Left lung (tissue), 10 donors: Measurements from ENCODE around the gene ZNF117. TPM values are rescaled to one million over a fixed set of nuclear protein-coding genes. Genes with fewer than 3 reads are reported as not detected.
A peak's percentile ranks its signal among the peaks of the same experiment; 100 is the strongest.
"Not testable (repeated sequence)": the region's sequence is repeated elsewhere in the genome, so short reads cannot be mapped to it uniquely, and the experiment has no call there.

ENCODE experiments used
- ATAC-seq: fragments of 200-7000 bp; cut with Tn5 transposase; one replicate; pipeline ENCODE4 v1.9.1; 2020; ENCODE audit warnings: moderate library complexity
- DNase-seq, 4 donors: peaks; one replicate each; pipeline ENCODE4 v3.0.0-alpha.2; 2013 to 2020
- H3K27ac ChIP-seq, 2 donors: fragments of 200-600 bp; sonication (generic) in 1 of 2; one replicate each; pipeline versions ENCODE4 v1.5.0 to v1.8.0; 2020 to 2021
- H3K27me3 ChIP-seq, 2 donors: fragments of 200-600 bp; sonication (generic) in 1 of 2; one replicate each; pipeline versions ENCODE4 v1.5.0 to v1.8.0; 2020 to 2021
- H3K36me3 ChIP-seq, 2 donors: fragments of 200-600 bp; sonication (generic) in 1 of 2; one replicate each; pipeline versions ENCODE4 v1.5.0 to v1.8.0; 2020 to 2021
- H3K4me1 ChIP-seq, 2 donors: fragments of 200-600 bp; one replicate each; pipeline ENCODE4 v1.8.0; 2021
- H3K4me3 ChIP-seq, 2 donors: fragments of 200-600 bp; sonication (generic) in 1 of 2; one replicate each; pipeline versions ENCODE4 v1.5.0 to v1.8.0; 2020 to 2021; ENCODE audit warnings: mild to moderate bottlenecking in 1 of 2
- H3K9me3 ChIP-seq, 2 donors: fragments of 200-600 bp; sonication (generic) in 1 of 2; one replicate each; pipeline versions ENCODE4 v1.5.0 to v1.8.0; 2020 to 2021
- CTCF ChIP-seq, 2 donors: fragments of 200-600 bp; sonication (generic) in 1 of 2; IDR thresholded peaks; one replicate each; pipeline versions ENCODE4 v1.5.0 to v1.8.0; 2021; ENCODE audit warnings: antibody characterized with exemption in 2 of 2
- intact Hi-C, 2 donors: fragments of 100-400 bp; cut with DNase I; formaldehyde crosslinking; loops; one replicate each; pipeline versions ENCODE4 v1.11.2 to v1.14.2; 2022
- polyA plus RNA-seq, 6 donors: library from polyadenylated mRNA; unstranded; fragments of 120-200 nt; gene quantifications; one replicate each; pipeline ENCODE4 v1.2.1, GENCODE V29; 2013; ENCODE audit not compliant: insufficient read length in 6 of 6
- total RNA-seq, 2 donors: library from RNA; stranded (reverse); fragmentation: NEBNext Ultra II Directional; extraction: Animal tissue kit (Norgen Biotek cat#: 25700); gene quantifications; one replicate each; pipeline ENCODE4 v1.2.1, GENCODE V29; 2021
- donor health status: DM: no; HTN: yes; CAD: no.
- donor health status: DM: no; HTN: no; CAD: no.

Gene ZNF117
- total and polyA plus RNA-seq, 8 donors, result 13.3 to 78.6 (median 62.6) TPM

DNA sequence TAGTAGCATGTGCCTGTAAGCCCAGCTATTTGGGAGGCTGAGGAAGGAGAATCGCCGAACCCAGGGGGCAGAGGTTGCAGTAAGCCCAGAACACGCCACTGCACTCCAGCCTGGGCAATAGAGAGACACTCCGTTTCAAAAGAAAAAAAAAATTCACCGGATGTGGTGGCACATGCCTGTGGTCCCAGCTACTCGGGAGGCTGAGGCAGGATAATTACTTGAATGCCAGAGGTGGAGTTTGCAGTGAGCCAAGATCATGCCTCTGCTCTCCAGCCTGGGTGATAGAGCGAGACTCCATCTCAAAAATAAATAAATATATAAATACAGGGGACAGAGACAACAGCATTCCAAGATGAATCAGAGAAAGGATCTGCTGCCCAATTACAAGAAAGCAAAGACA, 19.0 kb upstream of the ZNF117 start:
- H3K27me3 ChIP-seq, DNase-seq, ATAC-seq, intact Hi-C loops, H3K27ac ChIP-seq, H3K9me3 ChIP-seq, H3K36me3 ChIP-seq, H3K4me3 ChIP-seq: not testable (repeated sequence)
- H3K4me1 ChIP-seq, result peaks cover 8 to 16% of the 10 kb centered on the region in 2 donors

DNA sequence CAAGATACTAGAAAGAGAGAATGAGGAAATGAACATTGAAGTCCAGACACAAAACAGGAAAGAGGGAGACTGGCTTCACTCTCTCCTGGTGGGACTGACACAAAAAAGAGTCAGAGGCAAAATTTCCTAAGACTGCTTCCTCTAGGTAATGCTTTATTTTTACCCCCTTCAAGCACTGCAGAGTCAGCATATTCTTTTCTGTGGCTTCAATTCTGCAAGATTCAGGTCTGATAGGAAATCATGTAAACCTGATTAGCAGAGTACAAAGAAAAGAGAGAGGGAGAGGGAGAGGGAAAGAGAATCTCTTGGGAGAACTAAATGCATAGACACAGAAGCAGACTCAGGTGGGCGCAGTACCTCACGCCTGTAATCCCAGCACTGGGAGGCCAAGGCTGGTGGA, 18.6 kb upstream of the ZNF117 start:
- H3K27ac ChIP-seq, H3K9me3 ChIP-seq, DNase-seq, ATAC-seq, H3K27me3 ChIP-seq, H3K4me3 ChIP-seq, intact Hi-C loops, H3K36me3 ChIP-seq: not testable (repeated sequence)
- peaks cover 8 to 21% of the 10 kb centered on the region in 2 donors for H3K4me1 ChIP-seq

DNA sequence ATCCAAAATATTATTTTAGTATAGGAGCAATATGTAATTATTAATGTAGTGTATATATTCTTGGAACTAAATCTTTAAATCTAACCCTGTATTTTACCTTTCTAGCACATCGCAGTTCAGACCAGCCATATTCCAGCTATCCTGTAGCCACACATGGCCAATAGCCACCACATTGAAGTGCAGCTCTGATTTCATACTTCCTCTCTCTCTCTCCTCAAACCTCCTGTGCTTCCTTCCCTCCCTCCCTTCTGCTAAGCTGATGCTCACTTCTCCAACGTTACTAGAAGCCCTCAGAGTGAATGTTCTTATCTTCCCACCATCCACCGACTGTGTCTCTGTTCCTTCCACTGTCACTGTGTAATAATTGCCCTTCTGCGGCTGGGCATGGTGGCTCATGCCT, 16.2 kb upstream of the ZNF117 start:
- H3K36me3 ChIP-seq, H3K27me3 ChIP-seq, DNase-seq, H3K9me3 ChIP-seq, intact Hi-C loops: not testable (repeated sequence)
- Histone ChIP-seq H3K27ac (peak overlapping the region; percentile 21 to 88), H3K4me3 (peak overlapping the region in 1 of 2 donors; percentile 70), H3K4me1 (peaks cover 8 to 45% of the 10 kb centered on the region in 2 donors)
- peak; percentile 33 for ATAC-seq

- peak within 1 kb of the TSS; percentile 59 to 70 for H3K4me3 ChIP-seq
- H3K27ac ChIP-seq, result peak within 1 kb of the TSS; percentile 88 to 90
- H3K27me3 ChIP-seq, result no peaks in the 10 kb centered on the region
- peaks cover 8 to 49% of the 10 kb centered on the region in 2 donors for H3K4me1 ChIP-seq
- intact Hi-C loops, result no loop called here
- peaks cover 0 to 13% of the 10 kb centered on the region in 2 donors for H3K9me3 ChIP-seq
- no peak for TF ChIP-seq CTCF (IDR thresholded peaks at IDR 0.05)
- H3K36me3 ChIP-seq, result peaks cover 0 to 1% of the 10 kb centered on the region in 2 donors
- ATAC-seq (peak; percentile 99), DNase-seq (peak; percentile 91 to 96 (median 94))
Observed at GRCh38 chr7:65006094-65006992, 15.5 kb upstream of the ZNF117 start, which contains the start of gene ERV3-1. Gene ERV3-1 (minus strand): TSS chr7:65006687. CDS start chr7:64993026, 13,661 bp downstream.

DNA sequence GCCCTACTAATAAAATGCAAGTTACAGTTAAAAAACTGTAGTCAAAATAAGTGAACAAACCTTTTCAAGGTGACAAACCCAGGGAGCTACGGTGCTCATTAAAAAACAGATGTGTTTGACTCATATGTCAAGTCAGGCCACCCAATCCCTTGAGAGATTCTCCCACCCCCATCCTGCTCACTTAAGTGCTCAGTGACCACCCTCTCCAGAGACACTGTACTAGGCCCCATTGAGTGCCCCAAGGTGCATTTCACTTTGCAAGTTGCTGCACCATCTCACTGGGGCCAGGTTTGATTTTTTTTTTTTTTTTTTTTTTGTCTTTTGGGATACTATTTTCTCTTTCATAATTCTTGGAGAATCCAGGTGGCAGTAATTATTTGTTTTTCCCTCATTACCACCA, 13.7 kb upstream of the ZNF117 start:
- Histone ChIP-seq H3K36me3 (peaks cover 0 to 7% of the 10 kb centered on the region in 2 donors), H3K4me1 (peaks cover 8 to 62% of the 10 kb centered on the region in 2 donors), H3K27ac (no peak overlapping the region), H3K4me3 (peak overlapping the region in 1 of 2 donors; percentile 70), H3K9me3 (peaks cover 0 to 22% of the 10 kb centered on the region in 2 donors), H3K27me3 (no peaks in the 10 kb centered on the region)
- ATAC-seq (no peak), DNase-seq (no peak)
- no peak for TF ChIP-seq CTCF (IDR thresholded peaks at IDR 0.05)
- intact Hi-C loops, result no loop called here

GRCh38 chr7:65002972-65003585, 12.2 kb upstream of the ZNF117 start:
- Histone ChIP-seq H3K36me3 (peaks cover 0 to 14% of the 10 kb centered on the region in 2 donors), H3K4me1 (peaks cover 8 to 74% of the 10 kb centered on the region in 2 donors), H3K4me3 (no peak overlapping the region), H3K27ac (no peak overlapping the region), H3K27me3 (no peaks in the 10 kb centered on the region), H3K9me3 (peaks cover 0 to 24% of the 10 kb centered on the region in 2 donors)
- DNase-seq (no peak), ATAC-seq (no peak)
- intact Hi-C loops, result no loop called here
- no peak for TF ChIP-seq CTCF (IDR thresholded peaks at IDR 0.05)
